BJ (cell line): ENCODE results near the gene PLXNA2. TPM values are rescaled to one million over a fixed set of nuclear protein-coding genes. Genes with fewer than 3 reads are reported as not detected.

Experiments
- CTCF ChIA-PET: fragments of 350-600 bp; formaldehyde crosslinking; extraction: SDS; loops from one replicate; lab custom pipeline; 2021; ENCODE audit warnings: antibody characterized with exemption, inconsistent platforms; lab: Yijun Ruan, JAX
- POLR2A ChIA-PET: fragments of 300-600 bp; sonication (Branson Sonifier 250); formaldehyde crosslinking; extraction: SDS; loops from one replicate; lab custom pipeline; 2021; ENCODE audit warnings: antibody characterized with exemption; lab: Charles Lee
- DNase-seq: peaks from one replicate; pipeline ENCODE4 v3.0.0-alpha.2; 2011; ENCODE audit warnings: low read depth
- H3K27me3 ChIP-seq: 2 replicates; pipeline ENCODE4 v1.6.0; 2011; ENCODE audit warnings: low read length; ENCODE audit not compliant: control insufficient read depth, insufficient read depth
- H3K36me3 ChIP-seq: 2 replicates; pipeline ENCODE4 v1.5.1; 2011; ENCODE audit warnings: low read length; ENCODE audit not compliant: control insufficient read depth, insufficient read depth
- H3K4me3 ChIP-seq: 2 replicates; pipeline ENCODE4 v1.5.1; 2011; ENCODE audit warnings: low read depth, mild to moderate bottlenecking, control low read depth, low read length
- CTCF ChIP-seq: IDR thresholded peaks from 2 replicates; pipeline ENCODE4 v1.5.1; 2011; ENCODE audit warnings: low read depth, mild to moderate bottlenecking, control low read depth, inconsistent platforms, low read length, moderate library complexity; ENCODE audit not compliant: insufficient read depth
- polyA plus RNA-seq: library from polyadenylated mRNA; depleted of rRNA; stranded (reverse); fragments of >200 nt; gene quantifications from 2 replicates; pipeline ENCODE4 v1.2.3, GENCODE V29; 2011

PLXNA2 gene
- polyA plus RNA-seq, 1 experiment: 2.7 TPM

GRCh38 chr1:208127792-208128529 is 116.2 kb downstream of the PLXNA2 start:
- H3K4me3 ChIP-seq: no peak overlapping the region
- TF ChIP-seq CTCF: no peak
- no peaks in the 10 kb centered on the region for H3K27me3 ChIP-seq
- H3K36me3 ChIP-seq: no peaks in the 10 kb centered on the region
- POLR2A ChIA-PET: no interaction called here
- CTCF ChIA-PET: interaction anchor here (0.6 to 6.5 kb wide), 5 partner anchors 17 to 199 kb away, joined by 3 to 151 read pairs (median 4); partner anchors contain the start of gene PLXNA2
- no peak for DNase-seq

GRCh38 chr1:208127284-208127683 is 116.9 kb downstream of the PLXNA2 start:
- ChIA-PET CTCF (interaction anchor here (1.0 to 6.5 kb wide), 3 partner anchors 17 to 113 kb away, joined by 3 to 151 read pairs (median 4); partner anchors contain the start of gene PLXNA2), POLR2A (no interaction called here)
- H3K4me3 ChIP-seq: no peak overlapping the region
- no peak for TF ChIP-seq CTCF
- DNase-seq: no peak
- no peaks in the 10 kb centered on the region for H3K27me3 ChIP-seq
- no peaks in the 10 kb centered on the region for H3K36me3 ChIP-seq

GRCh38 chr1:208126108-208126507 is 118.1 kb downstream of the PLXNA2 start:
- ChIA-PET POLR2A (interaction anchor here (0.6 kb wide), 1 partner anchor 12 kb away, joined by 25 read pairs; no protein-coding TSS in a partner anchor), CTCF (interaction anchor here (0.9 kb wide), 1 partner anchor 32 kb away, joined by 3 read pairs; no protein-coding TSS in a partner anchor)
- Histone ChIP-seq H3K36me3 (no peaks in the 10 kb centered on the region), H3K4me3 (no peak overlapping the region), H3K27me3 (no peaks in the 10 kb centered on the region)
- no peak for TF ChIP-seq CTCF
- no peak for DNase-seq

- no peak for TF ChIP-seq CTCF
- DNase-seq: no peak
- Histone ChIP-seq H3K27me3 (no peaks in the 10 kb centered on the region), H3K4me3 (no peak overlapping the region), H3K36me3 (no peaks in the 10 kb centered on the region)
- ChIA-PET CTCF (interaction anchor here (1.1 to 3.5 kb wide), 7 partner anchors 9 to 123 kb away, joined by 4 to 12 read pairs (median 8); no protein-coding TSS in a partner anchor), POLR2A (no interaction called here)
Measured at GRCh38 chr1:208122612-208123358, 121.4 kb downstream of the PLXNA2 start.

- DNase-seq: no peak
- H3K27me3 ChIP-seq: no peaks in the 10 kb centered on the region
- H3K4me3 ChIP-seq: no peak overlapping the region
- POLR2A ChIA-PET: no interaction called here
- no peak for TF ChIP-seq CTCF
- CTCF ChIA-PET: interaction anchor here (1.5 to 3.5 kb wide), 5 partner anchors 10 to 118 kb away, joined by 4 to 12 read pairs (median 8); no protein-coding TSS in a partner anchor
- no peaks in the 10 kb centered on the region for H3K36me3 ChIP-seq
Measured at GRCh38 chr1:208121813-208122364, 122.3 kb downstream of the PLXNA2 start.
